BLaER1 treated with 17β-estradiol and CSF1 and Interleukin-3, amounts not matched to agents 10 nM and 100 nM (cell line): Measurements from ENCODE around the gene STX16.

Experiments
- H3K27ac ChIP-seq, 11 experiments: shearing (Covaris generic); formaldehyde crosslinking; 2 replicates each; pipeline ENCODE4 v1.8.1; 2022
- H3K27me3 ChIP-seq, 11 experiments: shearing (Covaris generic); formaldehyde crosslinking; 2 replicates each; pipeline ENCODE4 v1.8.1; 2022
- H3K36me3 ChIP-seq, 11 experiments: shearing (Covaris generic); formaldehyde crosslinking; 2 replicates each; pipeline ENCODE4 v1.8.1; 2022
- H3K4me1 ChIP-seq, 10 experiments: shearing (Covaris generic); formaldehyde crosslinking; 2 replicates each; pipeline ENCODE4 v1.8.1; 2022
- H3K4me2 ChIP-seq, 11 experiments: shearing (Covaris generic); formaldehyde crosslinking; 2 replicates each; pipeline ENCODE4 v1.8.1; 2022
- H3K4me3 ChIP-seq, 10 experiments: shearing (Covaris generic); formaldehyde crosslinking; 2 replicates each; pipeline ENCODE4 v1.8.1; 2022
- H3K9ac ChIP-seq, 11 experiments: shearing (Covaris generic); formaldehyde crosslinking; 2 replicates each; pipeline ENCODE4 v1.8.1; 2022
- H3K9me3 ChIP-seq, 11 experiments: shearing (Covaris generic); formaldehyde crosslinking; replicated peaks in 1 of 11; 2 replicates each; pipeline ENCODE4 v1.8.1; 2022
- H4K20me1 ChIP-seq, 11 experiments: shearing (Covaris generic); formaldehyde crosslinking; 2 replicates each; pipeline ENCODE4 v1.8.1; 2022
- Cebpa-rat ChIP-seq, 11 experiments: shearing (Covaris generic); IDR thresholded peaks; 2 replicates each; pipeline ENCODE4 v1.8.1; 2022

Gene STX16

DNA sequence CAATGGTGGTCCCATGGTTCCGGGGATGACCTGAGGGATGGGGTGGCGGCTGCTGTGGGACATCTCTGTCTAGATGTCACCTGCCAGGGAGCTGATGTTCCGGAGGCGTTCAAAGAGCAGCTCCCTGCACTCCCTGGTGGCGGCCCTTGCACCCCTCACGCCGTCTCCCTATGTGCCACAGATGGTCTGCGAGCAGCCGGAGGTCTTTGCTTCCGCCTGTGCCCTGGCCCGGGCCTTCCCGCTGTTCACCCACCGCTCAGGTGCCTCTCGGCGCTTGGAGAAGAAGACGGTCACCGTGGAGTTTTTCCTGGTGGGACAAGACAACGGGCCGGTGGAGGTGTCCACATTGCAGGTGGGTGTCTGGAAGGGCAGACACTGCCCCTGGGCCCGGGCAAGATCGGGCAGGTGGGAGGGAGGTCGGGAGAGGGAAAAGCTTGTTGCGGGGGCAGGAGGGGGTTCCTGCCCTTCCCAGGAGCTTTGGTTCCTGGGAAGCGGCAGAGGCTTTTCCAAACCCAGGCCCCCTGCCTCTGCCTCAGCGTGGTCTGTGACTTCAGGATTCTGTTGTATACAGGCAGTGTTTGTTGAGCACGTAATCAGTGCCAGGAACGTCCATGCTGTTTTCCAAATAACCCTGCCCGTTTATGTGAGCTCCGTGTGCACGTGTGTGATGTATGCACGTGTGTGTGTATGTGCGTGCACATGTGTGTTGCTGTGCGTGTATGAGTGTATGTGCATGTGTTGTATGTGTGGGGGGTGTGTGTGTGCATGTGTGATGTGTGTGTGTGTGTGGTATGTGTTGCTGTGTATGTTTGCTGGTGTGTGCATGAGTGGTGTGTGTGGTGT lies 43.4 kb downstream of the STX16 start:
- H3K4me3 ChIP-seq, result no peak overlapping the region
- H4K20me1 ChIP-seq, result peaks cover 0 to 29% (median 0%) of the 10 kb centered on the region in 11 experiments; a peak in 2 of 22 replicates
- H3K9ac ChIP-seq, result peak overlapping the region in 3 of 11 experiments; percentile 81 to 93 (median 89); a peak in 3 of 22 replicates
- peak overlapping the region; percentile 95 to 100 (median 98); a peak in 17 of 22 replicates for H3K4me2 ChIP-seq
- TF ChIP-seq Cebpa-rat (IDR thresholded peaks at IDR 0.05), result no peak
- H3K9me3 ChIP-seq, result no peaks in the 10 kb centered on the region
- H3K27ac ChIP-seq, result no peak overlapping the region
- H3K36me3 ChIP-seq, result peaks cover 6 to 45% (median 18%) of the 10 kb centered on the region in 11 experiments; a peak in 17 of 22 replicates
- peaks cover 43 to 91% (median 56%) of the 10 kb centered on the region in 10 experiments for H3K4me1 ChIP-seq
- peaks cover 0 to 16% (median 8%) of the 10 kb centered on the region in 11 experiments; a peak in 13 of 22 replicates for H3K27me3 ChIP-seq

DNA sequence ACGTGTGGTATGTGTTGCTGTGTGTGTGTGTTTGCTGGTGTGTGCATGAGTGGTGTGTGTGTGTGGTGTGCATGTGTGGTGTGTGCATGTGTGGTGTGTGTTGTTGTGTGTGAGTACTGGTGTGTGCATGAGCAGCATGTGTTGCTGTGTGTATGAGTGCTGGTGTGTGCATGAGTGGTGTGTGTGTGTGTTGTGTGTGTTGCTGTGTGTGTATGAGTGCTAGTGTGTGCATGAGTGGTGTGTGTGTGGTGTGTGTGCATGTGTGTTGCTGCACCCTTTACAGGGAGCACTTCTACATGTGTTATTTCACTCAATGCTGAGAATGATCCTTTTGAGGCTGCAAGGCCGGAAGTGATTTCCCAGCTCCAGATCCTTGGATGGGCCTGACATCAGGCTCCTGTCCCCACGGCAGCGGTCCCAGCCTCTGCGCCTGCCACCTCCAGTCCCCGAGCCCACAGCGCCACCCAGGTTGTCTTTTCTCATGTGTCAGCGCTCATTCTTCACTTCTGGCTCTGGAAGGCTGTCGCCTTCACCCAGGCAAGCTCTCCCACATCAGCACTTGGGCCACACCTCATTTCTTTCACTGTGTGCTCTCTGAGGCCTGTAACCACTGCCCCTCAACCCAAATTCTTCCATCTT lies 44.1 kb downstream of the STX16 start:
- Histone ChIP-seq H3K9me3 (no peaks in the 10 kb centered on the region), H3K9ac (peak overlapping the region in 2 of 11 experiments; percentile 4 to 12; a peak in 2 of 22 replicates), H3K4me3 (no peak overlapping the region), H4K20me1 (peaks cover 0 to 37% (median 0%) of the 10 kb centered on the region in 11 experiments; a peak in 2 of 22 replicates), H3K27ac (no peak overlapping the region), H3K36me3 (peaks cover 9 to 53% (median 22%) of the 10 kb centered on the region in 11 experiments; a peak in 17 of 22 replicates), H3K4me1 (peaks cover 43 to 91% (median 57%) of the 10 kb centered on the region in 10 experiments), H3K27me3 (peaks cover 0 to 16% (median 8%) of the 10 kb centered on the region in 11 experiments; a peak in 13 of 22 replicates), H3K4me2 (0 out of 22 replicates have a peak overlapping the region, but pooled peaks of 3 of the 11 experiments have one; percentile 95 to 98 (median 98))
- TF ChIP-seq Cebpa-rat (IDR thresholded peaks at IDR 0.05), result no peak

DNA sequence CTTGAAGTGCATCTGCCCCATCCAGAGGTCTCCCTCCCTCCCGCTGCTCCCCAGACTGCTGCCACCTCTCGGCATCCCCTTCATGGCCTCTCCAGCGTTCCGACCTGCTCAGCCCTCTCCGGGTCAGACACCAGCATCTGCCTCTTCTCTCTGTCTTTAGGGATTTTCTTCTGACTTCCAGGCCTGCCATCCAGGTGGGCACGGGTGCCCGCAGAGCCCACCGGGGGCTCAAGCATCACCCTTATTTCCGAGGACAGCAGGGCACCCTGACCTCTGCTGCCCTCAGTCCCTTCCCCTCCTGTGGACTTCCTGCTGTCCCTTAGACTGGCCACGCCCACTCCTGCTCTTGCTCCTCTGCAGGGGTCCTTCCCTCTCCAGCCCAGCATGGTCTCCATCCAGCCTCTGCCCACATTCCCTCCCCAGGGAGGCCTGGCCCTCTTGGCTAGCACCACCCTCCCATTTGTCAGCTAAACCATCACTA lies 44.9 kb downstream of the STX16 start:
- Histone ChIP-seq H3K4me3 (no peak overlapping the region), H3K36me3 (peaks cover 9 to 60% (median 26%) of the 10 kb centered on the region in 11 experiments; a peak in 17 of 22 replicates), H3K9me3 (no peaks in the 10 kb centered on the region), H4K20me1 (peaks cover 0 to 40% (median 0%) of the 10 kb centered on the region in 11 experiments; a peak in 2 of 22 replicates), H3K4me2 (peak overlapping the region in 7 of 11 experiments; percentile 7 to 41 (median 17); a peak in 7 of 22 replicates), H3K27ac (no peak overlapping the region), H3K4me1 (peaks cover 43 to 90% (median 54%) of the 10 kb centered on the region in 10 experiments), H3K27me3 (peaks cover 0 to 16% (median 8%) of the 10 kb centered on the region in 11 experiments; a peak in 13 of 22 replicates), H3K9ac (peak overlapping the region in 1 of 11 experiments; percentile 12; a peak in 3 of 22 replicates)
- no peak for TF ChIP-seq Cebpa-rat (IDR thresholded peaks at IDR 0.05)

DNA sequence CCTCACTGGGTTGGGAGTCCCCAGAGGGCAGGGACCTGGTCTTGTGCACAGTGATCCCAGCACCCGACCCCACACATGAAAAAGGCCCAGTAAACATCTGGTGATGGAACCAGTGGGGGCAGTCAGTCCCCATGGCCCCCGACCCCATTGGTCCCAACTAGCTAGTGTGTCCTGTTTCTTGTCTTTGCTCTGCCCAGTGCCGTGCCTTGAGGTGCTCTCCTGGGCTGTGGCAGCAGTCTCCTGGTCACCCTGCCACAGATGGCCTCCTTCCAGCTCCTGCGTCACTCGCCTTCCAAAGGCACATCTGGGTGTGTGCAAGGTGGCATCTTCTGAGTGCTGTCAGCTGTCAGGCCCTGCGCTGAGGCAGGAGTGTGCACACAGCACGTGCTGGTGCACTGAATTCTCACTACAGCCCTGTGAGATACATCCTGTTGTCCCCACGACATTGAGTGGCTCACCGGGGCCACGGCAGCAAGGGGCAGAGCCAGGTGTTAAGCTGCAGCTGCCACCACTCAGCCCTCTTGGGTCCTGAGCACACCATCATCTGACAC lies 45.4 kb downstream of the STX16 start:
- H3K4me3 ChIP-seq, result no peak overlapping the region
- peaks cover 9 to 61% (median 26%) of the 10 kb centered on the region in 11 experiments; a peak in 17 of 22 replicates for H3K36me3 ChIP-seq

DNA sequence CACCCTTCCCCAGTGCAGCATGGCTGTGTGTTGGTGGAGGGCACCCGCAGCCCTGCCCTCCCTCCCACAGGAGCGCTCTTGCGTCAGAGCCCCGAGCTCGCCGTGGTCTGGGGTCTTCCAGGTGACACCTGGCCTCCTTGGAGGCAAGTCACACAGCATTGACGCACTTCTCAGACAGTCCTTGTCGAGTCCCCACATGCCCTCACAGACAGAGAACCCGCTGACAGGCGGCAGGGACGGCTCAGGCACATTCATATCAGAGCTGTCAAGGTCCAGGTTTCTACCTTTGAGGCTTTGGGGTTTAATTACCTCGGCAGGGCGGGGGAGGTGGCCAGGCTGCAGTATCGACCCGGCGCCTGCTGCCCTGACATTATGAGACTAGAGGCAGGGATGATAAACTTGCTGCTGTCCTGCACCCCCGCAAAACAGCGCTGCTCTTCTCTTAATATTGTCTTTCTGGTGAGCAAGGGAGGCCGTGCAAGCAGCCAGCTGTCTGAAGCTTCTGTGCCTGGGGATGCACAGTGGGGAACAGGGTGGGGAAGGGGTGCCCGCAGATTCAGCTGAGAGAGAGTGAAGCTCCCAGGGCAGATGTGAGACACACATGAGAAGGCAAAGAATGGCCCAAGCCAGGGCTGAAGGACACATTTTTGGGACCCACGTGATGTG lies 46.3 kb downstream of the STX16 start:
- H3K9me3 ChIP-seq, result no peaks in the 10 kb centered on the region
- H3K27ac ChIP-seq, result no peak overlapping the region
- TF ChIP-seq Cebpa-rat (IDR thresholded peaks at IDR 0.05), result no peak
- H3K4me3 ChIP-seq, result no peak overlapping the region
- H3K36me3 ChIP-seq, result peaks cover 9 to 69% (median 32%) of the 10 kb centered on the region in 11 experiments; a peak in 18 of 22 replicates
- peaks cover 0 to 48% (median 0%) of the 10 kb centered on the region in 11 experiments; a peak in 2 of 22 replicates for H4K20me1 ChIP-seq
- H3K4me1 ChIP-seq, result peaks cover 35 to 76% (median 43%) of the 10 kb centered on the region in 10 experiments
- no peak overlapping the region for H3K9ac ChIP-seq
- peaks cover 0 to 16% (median 8%) of the 10 kb centered on the region in 11 experiments; a peak in 13 of 22 replicates for H3K27me3 ChIP-seq
- H3K4me2 ChIP-seq, result peak overlapping the region in 3 of 11 experiments; percentile 7 to 41 (median 17); a peak in 3 of 22 replicates

More for the DNA sequence above, 45.4 kb downstream of the STX16 start:
- Histone ChIP-seq H4K20me1 (peaks cover 0 to 40% (median 0%) of the 10 kb centered on the region in 11 experiments; a peak in 2 of 22 replicates), H3K27me3 (peaks cover 0 to 16% (median 8%) of the 10 kb centered on the region in 11 experiments; a peak in 13 of 22 replicates), H3K4me1 (peaks cover 43 to 84% (median 50%) of the 10 kb centered on the region in 10 experiments), H3K27ac (no peak overlapping the region), H3K4me2 (peak overlapping the region in 7 of 11 experiments; percentile 7 to 41 (median 17); a peak in 8 of 22 replicates), H3K9me3 (no peaks in the 10 kb centered on the region), H3K9ac (peak overlapping the region in 1 of 11 experiments; percentile 24; a peak in 1 of 22 replicates)
- no peak for TF ChIP-seq Cebpa-rat (IDR thresholded peaks at IDR 0.05)

DNA sequence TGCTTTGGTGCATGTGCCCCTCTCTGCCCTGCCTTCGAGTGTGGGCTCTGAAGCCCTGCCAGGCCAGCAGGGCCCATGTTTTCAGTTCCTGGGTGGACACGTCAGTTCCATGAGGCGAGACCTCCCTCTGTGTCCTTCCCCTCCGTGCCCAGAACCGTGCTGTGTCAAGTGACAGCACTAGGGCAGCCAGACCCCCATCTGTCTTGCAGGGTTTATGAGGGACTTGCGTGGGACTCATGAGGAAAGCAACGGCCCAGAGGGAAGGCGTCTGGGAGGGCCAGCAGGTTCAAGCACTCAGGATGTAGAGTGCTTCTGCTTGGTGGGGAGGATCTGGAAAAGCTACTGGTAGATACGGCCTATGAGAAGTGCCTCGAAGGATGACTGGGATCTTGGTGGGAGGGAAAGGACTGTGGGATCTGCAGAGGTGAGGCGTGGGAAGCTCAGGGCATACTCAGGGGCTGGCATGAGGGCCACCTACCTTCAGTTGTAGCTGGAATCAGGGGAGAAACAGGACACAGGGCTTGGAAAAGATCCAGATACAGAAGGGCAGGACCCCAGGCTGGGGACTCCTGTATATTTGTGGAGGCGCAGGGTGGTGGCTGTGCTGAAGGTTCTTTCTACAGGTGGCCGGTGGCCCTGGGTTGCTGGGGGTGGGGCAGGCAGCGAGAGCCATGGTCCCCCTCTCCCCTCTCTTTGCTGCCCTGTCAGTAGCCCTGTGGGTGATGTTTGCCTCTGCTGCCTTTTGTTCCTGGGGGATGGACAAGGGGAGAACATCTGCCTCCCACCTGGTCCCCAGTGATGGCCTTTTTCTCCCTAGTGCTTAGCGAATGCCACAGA lies 47.0 kb downstream of the STX16 start:
- H3K27me3 ChIP-seq, result peaks cover 0 to 12% (median 8%) of the 10 kb centered on the region in 11 experiments; a peak in 13 of 22 replicates
- peaks cover 33 to 70% (median 41%) of the 10 kb centered on the region in 10 experiments for H3K4me1 ChIP-seq
- peaks cover 0 to 50% (median 0%) of the 10 kb centered on the region in 11 experiments; a peak in 2 of 22 replicates for H4K20me1 ChIP-seq
- TF ChIP-seq Cebpa-rat (IDR thresholded peaks at IDR 0.05), result no peak
- H3K36me3 ChIP-seq, result peaks cover 14 to 73% (median 40%) of the 10 kb centered on the region in 11 experiments; a peak in 20 of 22 replicates
- no peak overlapping the region for H3K4me3 ChIP-seq
- no peaks in the 10 kb centered on the region for H3K9me3 ChIP-seq
- peak overlapping the region in 1 of 11 experiments; percentile 29; a peak in 1 of 22 replicates for H3K4me2 ChIP-seq
- peak overlapping the region in 1 of 11 experiments; percentile 32; a peak in 2 of 22 replicates for H3K9ac ChIP-seq
- no peak overlapping the region for H3K27ac ChIP-seq
